ENCODE data around the gene LAMA2. TPM values are rescaled to one million over a fixed set of nuclear protein-coding genes. Genes with fewer than 3 reads are reported as not detected.

Gene LAMA2
- total and polyA plus RNA-seq, 2 experiments from 2014 or later = 13.4 to 78.1 TPM

DNA sequence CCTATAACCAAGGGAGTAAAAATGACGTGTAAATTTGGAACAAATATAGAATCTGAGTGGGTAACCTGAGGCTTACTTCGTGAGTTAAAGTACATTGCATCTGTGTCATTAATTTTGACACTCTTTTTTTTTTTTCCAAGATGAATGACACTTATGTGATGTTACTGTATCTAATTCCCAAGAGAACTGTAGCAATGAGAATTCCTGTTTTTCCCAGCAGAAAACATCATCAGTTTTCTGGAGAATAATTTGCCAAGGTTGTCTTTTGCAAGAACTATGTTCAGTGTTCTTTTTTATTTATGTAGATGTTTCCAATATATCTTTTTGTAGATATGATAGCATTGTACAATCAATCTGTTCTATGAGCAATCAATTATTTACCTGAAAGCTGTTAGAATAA lies 543.4 kb downstream of the LAMA2 start:
- peaks cover 4% of the 10 kb centered on the region for H3K36me3 ChIP-seq
- no peak for DNase-seq (ENCODE audit: low read depth in 1 of 2, low spot score in 1 of 2)
- TF ChIP-seq CTCF (IDR thresholded peaks at IDR 0.05; ENCODE audit: low read depth, low read length) = no peak
- H3K4me1 ChIP-seq (ENCODE audit: low read depth) = no peaks in the 10 kb centered on the region
- H3K27me3 ChIP-seq = no peaks in the 10 kb centered on the region
- H3K27ac ChIP-seq = no peak overlapping the region
- H3K4me3 ChIP-seq = no peak overlapping the region
- H3K9me3 ChIP-seq (ENCODE audit: low read depth) = no peaks in the 10 kb centered on the region

DNA sequence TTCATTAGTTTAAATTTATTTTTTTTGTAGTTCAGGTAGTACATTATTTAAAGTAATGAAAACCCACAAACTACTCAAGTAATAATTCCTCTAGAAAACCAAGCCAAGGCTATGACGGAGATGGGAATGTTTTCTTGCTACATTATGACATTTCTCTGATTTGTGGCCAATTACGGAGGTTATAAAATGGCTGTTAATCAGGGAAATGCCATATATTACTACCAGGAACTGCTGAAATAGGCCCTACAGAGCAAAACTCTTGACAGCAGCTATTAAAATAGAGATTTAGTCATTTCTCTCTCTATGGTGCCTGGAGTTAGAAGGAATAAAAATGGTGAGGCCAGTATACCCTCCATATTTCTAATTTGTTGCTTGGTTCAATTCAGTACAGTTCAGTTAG lies 547.0 kb downstream of the LAMA2 start:
- H3K4me3 ChIP-seq = no peak overlapping the region
- no peak overlapping the region for H3K27ac ChIP-seq
- no peaks in the 10 kb centered on the region for H3K9me3 ChIP-seq (ENCODE audit: low read depth)
- H3K27me3 ChIP-seq = no peaks in the 10 kb centered on the region
- H3K36me3 ChIP-seq = no peaks in the 10 kb centered on the region
- no peak for TF ChIP-seq CTCF (IDR thresholded peaks at IDR 0.05; ENCODE audit: low read depth, low read length)
- no peaks in the 10 kb centered on the region for H3K4me1 ChIP-seq (ENCODE audit: low read depth)
- no peak for DNase-seq (ENCODE audit: low read depth in 1 of 2, low spot score in 1 of 2)

DNA sequence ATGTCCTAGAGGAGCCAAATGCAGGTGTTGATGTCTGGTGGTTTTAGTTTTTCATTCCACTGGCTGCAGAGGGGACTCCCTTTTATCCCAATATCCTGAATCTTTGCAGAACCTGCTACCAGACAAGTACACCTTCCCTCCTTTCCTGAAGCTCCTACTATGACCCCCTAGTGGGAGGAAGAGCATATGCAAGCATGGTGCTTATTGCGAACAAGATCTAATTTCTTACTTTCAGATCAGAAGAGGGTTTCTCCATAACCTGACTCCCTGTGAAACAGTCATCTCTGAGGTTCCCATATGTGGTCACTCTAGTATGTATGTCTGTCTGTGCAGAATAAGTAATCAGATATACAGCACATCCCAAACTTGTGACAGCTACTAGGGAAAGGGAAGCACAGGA lies 549.8 kb downstream of the LAMA2 start:
- TF ChIP-seq CTCF (IDR thresholded peaks at IDR 0.05; ENCODE audit: low read depth, low read length) = no peak
- no peak overlapping the region for H3K27ac ChIP-seq
- no peak overlapping the region for H3K4me3 ChIP-seq
- DNase-seq (ENCODE audit: low read depth in 1 of 2, low spot score in 1 of 2) = peak in 1 of 2 donors; percentile 3
- H3K9me3 ChIP-seq (ENCODE audit: low read depth) = no peaks in the 10 kb centered on the region
- H3K27me3 ChIP-seq = no peaks in the 10 kb centered on the region
- H3K36me3 ChIP-seq = no peaks in the 10 kb centered on the region
- no peaks in the 10 kb centered on the region for H3K4me1 ChIP-seq (ENCODE audit: low read depth)

GRCh38 chr6:129434091-129434490 lies 551.2 kb downstream of the LAMA2 start:
- H3K4me1 ChIP-seq (ENCODE audit: low read depth) = no peaks in the 10 kb centered on the region
- TF ChIP-seq CTCF (IDR thresholded peaks at IDR 0.05; ENCODE audit: low read depth, low read length) = no peak

DNA sequence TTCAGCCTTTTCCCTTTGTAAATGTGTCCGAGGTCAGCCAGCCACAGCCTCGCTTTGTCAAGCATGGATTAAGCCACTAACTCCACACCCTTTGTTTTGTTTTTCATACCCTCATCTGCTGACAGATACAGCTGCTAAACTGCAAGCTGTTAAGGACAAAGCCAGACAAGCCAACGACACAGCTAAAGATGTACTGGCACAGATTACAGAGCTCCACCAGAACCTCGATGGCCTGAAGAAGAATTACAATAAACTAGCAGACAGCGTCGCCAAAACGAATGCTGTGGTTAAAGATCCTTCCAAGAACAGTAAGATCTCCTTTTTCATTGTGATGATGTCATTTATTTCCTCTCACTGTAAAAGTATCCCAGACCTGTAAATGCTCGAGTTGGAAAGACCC lies 557.8 kb downstream of the LAMA2 start:
- no peak for TF ChIP-seq CTCF (IDR thresholded peaks at IDR 0.05; ENCODE audit: low read depth, low read length)
- DNase-seq (ENCODE audit: low read depth in 1 of 2, low spot score in 1 of 2) = peak; percentile 6 to 26
- H3K27me3 ChIP-seq = no peaks in the 10 kb centered on the region
- H3K36me3 ChIP-seq = peaks cover 5% of the 10 kb centered on the region
- H3K27ac ChIP-seq = no peak overlapping the region
- no peaks in the 10 kb centered on the region for H3K4me1 ChIP-seq (ENCODE audit: low read depth)
- no peak overlapping the region for H3K4me3 ChIP-seq
- no peaks in the 10 kb centered on the region for H3K9me3 ChIP-seq (ENCODE audit: low read depth)

More at GRCh38 chr6:129434091-129434490, 551.2 kb downstream of the LAMA2 start:
- no peaks in the 10 kb centered on the region for H3K27me3 ChIP-seq
- peaks cover 2% of the 10 kb centered on the region for H3K36me3 ChIP-seq
- H3K27ac ChIP-seq = no peak overlapping the region
- no peak overlapping the region for H3K4me3 ChIP-seq
- H3K9me3 ChIP-seq (ENCODE audit: low read depth) = no peaks in the 10 kb centered on the region
- DNase-seq (ENCODE audit: low read depth in 1 of 2, low spot score in 1 of 2) = no peak

GRCh38 chr6:129444683-129445082 lies 561.7 kb downstream of the LAMA2 start:
- Histone ChIP-seq H3K27ac (no peak overlapping the region), H3K36me3 (no peaks in the 10 kb centered on the region), H3K27me3 (no peaks in the 10 kb centered on the region), H3K9me3 (ENCODE audit: low read depth) (no peaks in the 10 kb centered on the region), H3K4me1 (ENCODE audit: low read depth) (no peaks in the 10 kb centered on the region), H3K4me3 (no peak overlapping the region)
- DNase-seq (ENCODE audit: low read depth in 1 of 2, low spot score in 1 of 2) = no peak
- TF ChIP-seq CTCF (IDR thresholded peaks at IDR 0.05; ENCODE audit: low read depth, low read length) = no peak

Data from cardiac muscle cell (in vitro differentiated cells and primary cell).